ENCODE measurements around the gene PCGF3.

Gene PCGF3

GRCh38 chr4:726838-727237 is 21.2 kb downstream of the PCGF3 start:
- Histone ChIP-seq H3K4me2 (ENCODE audit: low read depth, low read length, poor library complexity, severe bottlenecking) (no peak overlapping the region), H3K9ac (ENCODE audit: low read length) (no peak overlapping the region), H3K79me2 (ENCODE audit: insufficient read depth, low read length) (peaks cover 40% of the 10 kb centered on the region), H2AFZ (ENCODE audit: low read depth, low read length, severe bottlenecking) (no peak overlapping the region), H3K9me2 (replicated peaks; ENCODE audit: insufficient read depth, low read length) (no peaks in the 10 kb centered on the region), H3F3A (ENCODE audit: insufficient read depth) (no peaks in the 10 kb centered on the region), H3K4me3 (ENCODE audit: insufficient read depth, low read length, poor library complexity, severe bottlenecking) (no peak overlapping the region), H3K27me3 (ENCODE audit: low read length) (no peaks in the 10 kb centered on the region), H3K27ac (ENCODE audit: low read depth, low read length) (no peak overlapping the region), H3K9me3 (ENCODE audit: insufficient read depth, low read length) (no peaks in the 10 kb centered on the region), H3K36me3 (ENCODE audit: low read length) (no peaks in the 10 kb centered on the region), H4K20me1 (ENCODE audit: low read depth, low read length) (no peaks in the 10 kb centered on the region; the same call in 1 of the 2 replicates)
- no peak for TF ChIP-seq CTCF (IDR thresholded peaks at IDR 0.05; ENCODE audit: insufficient read depth, low read length, poor library complexity, severe bottlenecking)
- TF ChIP-seq EZH2phosphoT487 (conservative IDR thresholded peaks at IDR 0.05; ENCODE audit: low read length) = no peak

- Histone ChIP-seq H3F3A (ENCODE audit: insufficient read depth) (no peaks in the 10 kb centered on the region), H3K9ac (ENCODE audit: low read length) (no peak overlapping the region), H4K20me1 (ENCODE audit: low read depth, low read length) (no peaks in the 10 kb centered on the region; the same call in 1 of the 2 replicates), H3K4me3 (ENCODE audit: insufficient read depth, low read length, poor library complexity, severe bottlenecking) (no peak overlapping the region), H3K27me3 (ENCODE audit: low read length) (no peaks in the 10 kb centered on the region), H3K9me2 (replicated peaks; ENCODE audit: insufficient read depth, low read length) (no peaks in the 10 kb centered on the region), H3K27ac (ENCODE audit: low read depth, low read length) (no peak overlapping the region), H3K36me3 (ENCODE audit: low read length) (no peaks in the 10 kb centered on the region), H3K79me2 (ENCODE audit: insufficient read depth, low read length) (peaks cover 40% of the 10 kb centered on the region), H3K9me3 (ENCODE audit: insufficient read depth, low read length) (no peaks in the 10 kb centered on the region), H3K4me2 (ENCODE audit: low read depth, low read length, poor library complexity, severe bottlenecking) (no peak overlapping the region), H2AFZ (ENCODE audit: low read depth, low read length, severe bottlenecking) (no peak overlapping the region)
- TF ChIP-seq EZH2phosphoT487 (conservative IDR thresholded peaks at IDR 0.05; ENCODE audit: low read length) = no peak
- TF ChIP-seq CTCF (IDR thresholded peaks at IDR 0.05; ENCODE audit: insufficient read depth, low read length, poor library complexity, severe bottlenecking) = no peak
Observed at GRCh38 chr4:727576-727975, 21.9 kb downstream of the PCGF3 start.

- no peak overlapping the region for H3K9ac ChIP-seq (ENCODE audit: low read length)
- H3K79me2 ChIP-seq (ENCODE audit: insufficient read depth, low read length) = peaks cover 34% of the 10 kb centered on the region
- no peak for TF ChIP-seq CTCF (IDR thresholded peaks at IDR 0.05; ENCODE audit: insufficient read depth, low read length, poor library complexity, severe bottlenecking)
- no peak for TF ChIP-seq EZH2phosphoT487 (conservative IDR thresholded peaks at IDR 0.05; ENCODE audit: low read length)
Observed at GRCh38 chr4:729336-730315, 24.0 kb downstream of the PCGF3 start.

More at GRCh38 chr4:729336-730315, 24.0 kb downstream of the PCGF3 start:
- Histone ChIP-seq H3K4me3 (ENCODE audit: insufficient read depth, low read length, poor library complexity, severe bottlenecking) (no peak overlapping the region), H3K9me2 (replicated peaks; ENCODE audit: insufficient read depth, low read length) (no peaks in the 10 kb centered on the region), H3K27ac (ENCODE audit: low read depth, low read length) (no peak overlapping the region), H3K36me3 (ENCODE audit: low read length) (no peaks in the 10 kb centered on the region), H3F3A (ENCODE audit: insufficient read depth) (no peaks in the 10 kb centered on the region), H2AFZ (ENCODE audit: low read depth, low read length, severe bottlenecking) (no peak overlapping the region), H4K20me1 (ENCODE audit: low read depth, low read length) (no peaks in the 10 kb centered on the region; the same call in 1 of the 2 replicates), H3K27me3 (ENCODE audit: low read length) (no peaks in the 10 kb centered on the region), H3K9me3 (ENCODE audit: insufficient read depth, low read length) (no peaks in the 10 kb centered on the region), H3K4me2 (ENCODE audit: low read depth, low read length, poor library complexity, severe bottlenecking) (no peak overlapping the region)
